Thyroid gland (tissue), 4 donors: ENCODE data around the gene TLR1. TPM values are rescaled to one million over a fixed set of nuclear protein-coding genes. Genes with fewer than 3 reads are reported as not detected.

Source experiments
- DNase-seq, 2 donors: peaks; one replicate each; pipeline ENCODE4 v3.0.0-alpha.2; 2019
- H3K27ac ChIP-seq, 3 donors: fragments of 200-600 bp; sonication (generic); 1 replicate in 2 of 3; 2 replicates in 1 of 3; pipeline ENCODE4 v1.5.1; 2016 to 2019; ENCODE audit warnings: mild to moderate bottlenecking in 1 of 3, moderate library complexity in 1 of 3
- H3K27me3 ChIP-seq: fragments of 200-600 bp; sonication (generic); one replicate; pipeline ENCODE4 v1.5.1; 2019
- H3K36me3 ChIP-seq, 2 donors: fragments of 200-600 bp; sonication (generic); one replicate each; pipeline ENCODE4 v1.5.1; 2016 to 2019
- H3K4me1 ChIP-seq, 2 donors: fragments of 200-600 bp; sonication (generic); one replicate each; pipeline ENCODE4 v1.5.1; 2017 to 2019
- H3K4me3 ChIP-seq, 3 donors: fragments of 200-600 bp; sonication (generic); replicated peaks in 1 of 3; 1 replicate in 2 of 3; 2 replicates in 1 of 3; pipeline ENCODE4 v1.5.1; 2016; ENCODE audit warnings: mild to moderate bottlenecking in 1 of 3
- H3K9me3 ChIP-seq: fragments of 200-600 bp; sonication (generic); one replicate; pipeline ENCODE4 v1.5.1; 2017
- POLR2A ChIP-seq, 2 donors: fragments of 450-650 bp; IDR thresholded peaks; one replicate each; pipeline ENCODE4 v1.6.1; 2017; ENCODE audit warnings: antibody characterized with exemption in 2 of 2, mild to moderate bottlenecking in 2 of 2, moderate library complexity in 1 of 2
- WGBS, 2 donors: methylation state at CpG; one replicate each; pipeline ENCODE4 v1.1.5; 2017; 5-methylcytosine and 5-hydroxymethylcytosine counted together
- intact Hi-C: fragments of 100-400 bp; cut with DNase I; formaldehyde crosslinking; loops from one replicate; pipeline ENCODE4 v1.15.1; 2023
- total RNA-seq, 4 donors: library from RNA; depleted of rRNA; stranded (reverse); fragments of >200 nt; gene quantifications; one replicate each; pipeline ENCODE4 v1.2.3, GENCODE V29; 2016
- TF ChIP-seq, protein P1 (sequence below), 6 experiments: fragments of 200-600 bp in 3 of 6; fragments of 450-650 bp in 3 of 6; sonication (generic) in 3 of 6; IDR thresholded peaks; one replicate each; pipeline ENCODE4 v1.5.1; 2016 to 2019; ENCODE audit warnings: antibody characterized with exemption in 6 of 6, mild to moderate bottlenecking in 2 of 6, inconsistent platforms in 1 of 6, moderate library complexity in 1 of 6

Gene TLR1
- total RNA-seq, 4 donors from 2014 or later, result 4.0 to 12.8 (median 7.5) TPM

DNA sequence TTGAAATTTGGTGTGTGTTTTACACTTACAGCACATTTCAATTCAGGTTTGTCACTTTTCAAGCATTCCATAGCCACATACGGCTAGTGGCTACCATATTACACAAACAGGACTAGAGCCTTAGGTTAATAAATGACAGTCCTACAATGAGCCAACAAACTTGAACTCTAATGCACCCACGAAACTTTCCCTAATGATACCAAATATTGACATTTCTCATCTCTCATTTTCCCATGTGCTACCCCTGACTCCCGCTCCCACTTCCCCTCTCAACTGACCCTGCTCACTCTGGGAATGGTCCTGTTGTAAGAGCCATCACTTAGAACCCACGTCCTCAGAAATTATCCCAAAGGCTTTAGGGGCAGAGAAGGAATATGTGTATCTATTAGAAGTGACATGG is 16.9 kb downstream of the TLR1 start:
- no peak for TF ChIP-seq POLR2A (IDR thresholded peaks at IDR 0.05)
- TF ChIP-seq, protein P1, sequence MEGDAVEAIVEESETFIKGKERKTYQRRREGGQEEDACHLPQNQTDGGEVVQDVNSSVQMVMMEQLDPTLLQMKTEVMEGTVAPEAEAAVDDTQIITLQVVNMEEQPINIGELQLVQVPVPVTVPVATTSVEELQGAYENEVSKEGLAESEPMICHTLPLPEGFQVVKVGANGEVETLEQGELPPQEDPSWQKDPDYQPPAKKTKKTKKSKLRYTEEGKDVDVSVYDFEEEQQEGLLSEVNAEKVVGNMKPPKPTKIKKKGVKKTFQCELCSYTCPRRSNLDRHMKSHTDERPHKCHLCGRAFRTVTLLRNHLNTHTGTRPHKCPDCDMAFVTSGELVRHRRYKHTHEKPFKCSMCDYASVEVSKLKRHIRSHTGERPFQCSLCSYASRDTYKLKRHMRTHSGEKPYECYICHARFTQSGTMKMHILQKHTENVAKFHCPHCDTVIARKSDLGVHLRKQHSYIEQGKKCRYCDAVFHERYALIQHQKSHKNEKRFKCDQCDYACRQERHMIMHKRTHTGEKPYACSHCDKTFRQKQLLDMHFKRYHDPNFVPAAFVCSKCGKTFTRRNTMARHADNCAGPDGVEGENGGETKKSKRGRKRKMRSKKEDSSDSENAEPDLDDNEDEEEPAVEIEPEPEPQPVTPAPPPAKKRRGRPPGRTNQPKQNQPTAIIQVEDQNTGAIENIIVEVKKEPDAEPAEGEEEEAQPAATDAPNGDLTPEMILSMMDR (IDR thresholded peaks at IDR 0.05), result no peak

DNA sequence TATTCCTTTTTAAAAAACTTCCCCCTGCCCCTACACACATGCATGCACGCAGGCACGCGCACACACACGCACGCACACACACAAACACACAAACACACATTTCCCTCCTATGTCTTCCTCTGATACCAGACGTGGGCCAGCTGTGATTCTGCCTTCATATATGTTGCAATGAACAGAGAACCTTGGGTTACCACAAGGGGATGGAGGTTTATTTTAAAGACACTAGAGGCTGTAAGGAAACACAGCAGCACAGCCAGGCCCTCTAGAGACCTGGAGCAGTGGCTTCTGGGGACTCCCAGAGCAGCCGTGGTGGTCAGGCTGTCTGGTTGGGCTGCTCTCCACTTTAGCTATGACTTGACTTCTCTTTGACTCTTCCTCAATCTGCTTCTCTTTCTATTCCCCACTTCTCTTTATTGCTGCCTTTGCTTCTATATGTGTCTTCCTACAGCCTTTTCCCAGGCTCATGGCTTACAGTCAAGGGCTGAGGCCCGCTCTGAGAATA is 18.6 kb downstream of the TLR1 start:
- no peak overlapping the region for H3K27ac ChIP-seq
- no peak overlapping the region for H3K4me3 ChIP-seq
- no peaks in the 10 kb centered on the region for H3K27me3 ChIP-seq
- no peaks in the 10 kb centered on the region for H3K36me3 ChIP-seq
- intact Hi-C loops, result no loop called here
- TF ChIP-seq POLR2A (IDR thresholded peaks at IDR 0.05), result no peak
- TF ChIP-seq, protein P1 (IDR thresholded peaks at IDR 0.05), result no peak
- no peaks in the 10 kb centered on the region for H3K9me3 ChIP-seq
- WGBS, 2 donors, result 89 to 90% methylated on average over 8 of the region's 8 CpGs
- H3K4me1 ChIP-seq, result no peaks in the 10 kb centered on the region
- no peak for DNase-seq

More for the DNA sequence above, 16.9 kb downstream of the TLR1 start:
- Histone ChIP-seq H3K4me3 (no peak overlapping the region), H3K27me3 (no peaks in the 10 kb centered on the region), H3K9me3 (no peaks in the 10 kb centered on the region), H3K36me3 (no peaks in the 10 kb centered on the region), H3K4me1 (no peaks in the 10 kb centered on the region), H3K27ac (no peak overlapping the region)
- 78 to 88% methylated on average over 4 of the region's 4 CpGs for WGBS, 2 donors
- no peak for DNase-seq
- intact Hi-C loops, result no loop called here

DNA sequence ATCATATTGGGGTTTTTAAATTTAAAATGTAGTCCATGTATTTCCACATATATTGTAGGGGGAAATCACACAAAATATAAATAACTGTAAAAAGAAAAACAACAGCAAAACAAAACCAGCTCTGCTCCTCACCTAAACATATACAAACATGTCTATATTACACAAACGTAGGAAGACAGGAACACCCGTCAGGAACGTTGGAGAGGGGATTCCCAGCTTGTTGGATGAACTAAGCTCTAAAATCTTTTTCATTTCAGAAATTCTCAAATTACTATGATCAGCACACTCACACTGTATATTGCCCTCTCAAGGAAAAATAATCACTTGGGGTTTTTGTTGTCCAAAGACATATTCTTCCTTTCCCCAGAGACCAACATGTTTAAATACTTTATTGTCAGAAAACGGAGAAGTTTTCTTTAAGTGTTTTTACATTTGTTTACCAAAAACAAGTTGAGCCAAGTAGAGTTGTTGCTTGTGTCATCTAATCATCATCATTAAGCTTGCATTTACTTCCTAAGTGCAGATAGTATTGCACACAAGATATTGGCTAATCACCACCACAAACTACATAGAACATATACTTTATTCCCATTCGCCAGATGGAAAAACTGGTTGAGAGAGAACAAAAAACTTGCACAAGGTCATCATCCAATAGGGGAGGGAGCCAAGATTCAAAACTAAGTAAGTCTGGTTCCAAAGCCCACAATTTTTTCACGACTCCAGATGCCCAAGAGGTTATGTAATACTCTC is 19.4 kb downstream of the TLR1 start:
- 75 to 83% methylated on average over 6 of the region's 6 CpGs for WGBS, 2 donors

GRCh38 chr4:38784141-38784540 is 20.4 kb downstream of the TLR1 start:
- DNase-seq, result no peak
- 93 to 98% methylated on average over 4 of the region's 4 CpGs for WGBS, 2 donors
- Histone ChIP-seq H3K4me3 (no peak overlapping the region), H3K27me3 (no peaks in the 10 kb centered on the region), H3K4me1 (no peaks in the 10 kb centered on the region), H3K27ac (no peak overlapping the region), H3K9me3 (no peaks in the 10 kb centered on the region), H3K36me3 (no peaks in the 10 kb centered on the region)
- intact Hi-C loops, result no loop called here
- TF ChIP-seq, protein P1 (IDR thresholded peaks at IDR 0.05), result no peak
- TF ChIP-seq POLR2A (IDR thresholded peaks at IDR 0.05), result no peak

More for the DNA sequence above, 19.4 kb downstream of the TLR1 start:
- Histone ChIP-seq H3K27ac (no peak overlapping the region), H3K27me3 (no peaks in the 10 kb centered on the region), H3K9me3 (no peaks in the 10 kb centered on the region), H3K4me1 (no peaks in the 10 kb centered on the region), H3K36me3 (no peaks in the 10 kb centered on the region), H3K4me3 (no peak overlapping the region)
- intact Hi-C loops, result no loop called here
- TF ChIP-seq, protein P1 (IDR thresholded peaks at IDR 0.05), result no peak
- no peak for TF ChIP-seq POLR2A (IDR thresholded peaks at IDR 0.05)
- DNase-seq, result no peak

DNA sequence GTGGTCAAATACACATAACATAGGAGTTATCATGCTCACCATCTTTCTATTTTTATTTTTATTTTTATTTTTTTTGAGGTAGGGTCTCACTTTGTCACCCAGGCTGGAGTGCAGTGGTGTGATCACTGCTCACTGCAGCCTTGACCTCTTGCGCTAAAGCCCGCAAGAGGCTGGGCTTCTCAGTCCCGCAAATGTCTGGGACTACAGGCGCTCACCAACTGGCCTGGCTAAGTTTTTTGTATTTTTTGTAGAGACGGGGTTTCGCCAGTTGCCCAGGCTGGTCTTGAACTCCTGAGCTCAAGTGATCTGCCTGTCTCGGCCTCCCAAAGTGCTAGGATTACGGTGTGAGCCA is 21.5 kb downstream of the TLR1 start:
- no peaks in the 10 kb centered on the region for H3K9me3 ChIP-seq
- DNase-seq, result no peak
- no peaks in the 10 kb centered on the region for H3K4me1 ChIP-seq
- TF ChIP-seq, protein P1 (IDR thresholded peaks at IDR 0.05), result peak in 1 of 6 experiments; percentile 5
- no peak for TF ChIP-seq POLR2A (IDR thresholded peaks at IDR 0.05)
- H3K4me3 ChIP-seq, result no peak overlapping the region
- H3K27me3 ChIP-seq, result no peaks in the 10 kb centered on the region
- intact Hi-C loops, result no loop called here
- 84 to 87% methylated on average over 8 of the region's 8 CpGs for WGBS, 2 donors
- no peaks in the 10 kb centered on the region for H3K36me3 ChIP-seq
- no peak overlapping the region for H3K27ac ChIP-seq
